Psoas muscle (tissue), 8 donors: ENCODE measurements around the gene ASTN2. TPM values are rescaled to one million over a fixed set of nuclear protein-coding genes. Genes with fewer than 3 reads are reported as not detected.

Source experiments
- ATAC-seq, 4 donors: fragments of 200-7000 bp; cut with Tn5 transposase; one replicate each; pipeline ENCODE4 v1.9.1; 2020; ENCODE audit warnings: moderate library complexity in 3 of 4, mild to moderate bottlenecking in 2 of 4
- DNase-seq, 2 donors: peaks; one replicate each; pipeline ENCODE4 v3.0.0-alpha.2; 2020
- H3K27ac ChIP-seq: fragments of 200-600 bp; one replicate; pipeline ENCODE4 v1.8.0; 2022
- H3K27me3 ChIP-seq, 3 donors: fragments of 200-600 bp in 1 of 3; one replicate each; pipeline versions ENCODE4 v1.6.1 to v1.8.0; 2013 to 2022; ENCODE audit warnings: low read length in 2 of 3, mild to moderate bottlenecking in 2 of 3, moderate library complexity in 1 of 3; ENCODE audit not compliant: insufficient read depth in 3 of 3
- H3K36me3 ChIP-seq, 2 donors: fragments of 200-600 bp in 1 of 2; one replicate each; pipeline versions ENCODE4 v1.6.1 to v1.8.0; 2013 to 2022; ENCODE audit warnings: low read depth in 1 of 2, mild to moderate bottlenecking in 1 of 2, moderate library complexity in 1 of 2; ENCODE audit not compliant: insufficient read depth in 1 of 2
- H3K4me1 ChIP-seq: fragments of 200-600 bp; one replicate; pipeline ENCODE4 v1.8.0; 2022
- H3K4me3 ChIP-seq: fragments of 200-600 bp; one replicate; pipeline ENCODE4 v1.8.0; 2022; ENCODE audit warnings: mild to moderate bottlenecking
- H3K9me3 ChIP-seq: fragments of 200-600 bp; one replicate; pipeline ENCODE4 v1.8.0; 2022
- CTCF ChIP-seq: fragments of 200-600 bp; IDR thresholded peaks from one replicate; pipeline ENCODE4 v1.8.0; 2022; ENCODE audit warnings: antibody characterized with exemption
- WGBS, 3 donors: extraction: QIAGEN DNeasy Blood & Tissue Kit; methylation state at CpG; one replicate each; pipeline versions ENCODE4 v1.1.6 to v1.1.7; 2013; 5-methylcytosine and 5-hydroxymethylcytosine counted together
- intact Hi-C, 2 donors: fragments of 100-400 bp; cut with DNase I; formaldehyde crosslinking; loops; one replicate each; pipeline versions ENCODE4 v1.11.0 to v1.14.2; 2022
- polyA plus RNA-seq, 3 donors: library from polyadenylated mRNA; stranded (reverse); fragments of 200-250 nt; gene quantifications; one replicate each; pipeline ENCODE4 v1.2.3, GENCODE V29; 2013
- total RNA-seq, 4 donors: library from RNA; stranded (reverse); fragmentation: NEBNext Ultra II Directional in 2 of 4; extraction: Animal tissue kit (Norgen Biotek cat#: 25700) in 2 of 4; gene quantifications; one replicate each; pipeline versions ENCODE4 v1.2.1 to v1.2.4, GENCODE V29; 2021 to 2023
- donor health status: healthy with polysubstance abuse.
- donor health status: DM: no; HTN: no; CAD: no; lungs with moderate emphysema.
- donor health status: Bipolar disorder and iron deficiency.
- donor health status: healthy.
- donor health status: DM: yes; HTN: yes; CAD: no.
- donor health status: DM: no; HTN: no; CAD: no.
- donor health status: DM: no; HTN: no; CAD: no.
- donor health status: DM: yes; HTN: yes; CAD: no.

ASTN2 gene
- total and polyA plus RNA-seq, 7 donors = 2.0 to 10.3 (median 3.3) TPM

- WGBS, 3 donors = 74 to 87% (median 80%) methylated on average over 3 of the region's 3 CpGs
- no peak overlapping the region for H3K27ac ChIP-seq
- DNase-seq = no peak
- no peaks in the 10 kb centered on the region for H3K9me3 ChIP-seq
- H3K27me3 ChIP-seq = no peaks in the 10 kb centered on the region
- H3K4me1 ChIP-seq = no peaks in the 10 kb centered on the region
- no peak for ATAC-seq
- H3K4me3 ChIP-seq = no peak overlapping the region
- TF ChIP-seq CTCF = no peak
- H3K36me3 ChIP-seq = no peaks in the 10 kb centered on the region
- intact Hi-C loops = no loop called here
These were observed 368.1 kb downstream of the ASTN2 start for GRCh38 chr9:117046666-117047327.

GRCh38 chr9:117044241-117044640 is 370.6 kb downstream of the ASTN2 start:
- DNase-seq (no peak), ATAC-seq (no peak)
- TF ChIP-seq CTCF = no peak
- Histone ChIP-seq H3K4me1 (no peaks in the 10 kb centered on the region), H3K9me3 (no peaks in the 10 kb centered on the region), H3K4me3 (no peak overlapping the region), H3K27me3 (no peaks in the 10 kb centered on the region), H3K36me3 (no peaks in the 10 kb centered on the region), H3K27ac (no peak overlapping the region)
- WGBS, 3 donors = 26 to 37% (median 27%) methylated on average over 4 of the region's 4 CpGs
- intact Hi-C loops = no loop called here

GRCh38 chr9:117043159-117043558 is 371.7 kb downstream of the ASTN2 start:
- ATAC-seq (no peak), DNase-seq (no peak)
- H3K27ac ChIP-seq = no peak overlapping the region
- no peak for TF ChIP-seq CTCF
- no peak overlapping the region for H3K4me3 ChIP-seq
- H3K4me1 ChIP-seq = no peaks in the 10 kb centered on the region
- 77 to 94% (median 83%) methylated on average over 1 of the region's 1 CpG for WGBS, 3 donors
- intact Hi-C loops = no loop called here
- H3K36me3 ChIP-seq = no peaks in the 10 kb centered on the region
- no peaks in the 10 kb centered on the region for H3K27me3 ChIP-seq
- no peaks in the 10 kb centered on the region for H3K9me3 ChIP-seq

- ATAC-seq = no peak
- Histone ChIP-seq H3K4me3 (no peak overlapping the region), H3K27me3 (no peaks in the 10 kb centered on the region), H3K27ac (no peak overlapping the region), H3K36me3 (no peaks in the 10 kb centered on the region), H3K4me1 (no peaks in the 10 kb centered on the region), H3K9me3 (no peaks in the 10 kb centered on the region)
- intact Hi-C loops = no loop called here
- no peak for DNase-seq
- 38 to 67% (median 63%) methylated on average over 1 of the region's 1 CpG for WGBS, 3 donors
- no peak for TF ChIP-seq CTCF
These were observed 379.3 kb downstream of the ASTN2 start for GRCh38 chr9:117035546-117035945.

- H3K27ac ChIP-seq = no peak overlapping the region
- no peak overlapping the region for H3K4me3 ChIP-seq
- H3K27me3 ChIP-seq = no peaks in the 10 kb centered on the region
- ATAC-seq (no peak), DNase-seq (no peak)
- H3K4me1 ChIP-seq = no peaks in the 10 kb centered on the region
- TF ChIP-seq CTCF = no peak
- H3K9me3 ChIP-seq = no peaks in the 10 kb centered on the region
- intact Hi-C loops = no loop called here
- WGBS, 3 donors = 17 to 29% (median 20%) methylated on average over 2 of the region's 2 CpGs
- no peaks in the 10 kb centered on the region for H3K36me3 ChIP-seq
These were observed 380.0 kb downstream of the ASTN2 start for GRCh38 chr9:117034866-117035265.
